NCI-H526 (cell line): ENCODE data around the gene MBNL2.

ENCODE experiments used
- DNase-seq, 2 experiments: peaks; one replicate each; lab custom pipeline; 2025; lab: John Stamatoyannopoulos, UW

The MBNL2 gene

GRCh38 chr13:97253581-97254293 lies 31.6 kb downstream of the MBNL2 start:
- no peak for DNase-seq

- DNase-seq: no peak
These were observed 32.7 kb downstream of the MBNL2 start for GRCh38 chr13:97254816-97255215.

- DNase-seq: no peak
These were observed 33.4 kb downstream of the MBNL2 start for GRCh38 chr13:97255515-97256021.

GRCh38 chr13:97256343-97256783 lies 34.2 kb downstream of the MBNL2 start:
- no peak for DNase-seq

- no peak for DNase-seq
These were observed 35.2 kb downstream of the MBNL2 start for GRCh38 chr13:97257228-97257755.

- no peak for DNase-seq
These were observed 36.0 kb downstream of the MBNL2 start for GRCh38 chr13:97257800-97258799.

- no peak for DNase-seq
These were observed 36.7 kb downstream of the MBNL2 start for GRCh38 chr13:97258801-97259200.

- DNase-seq: no peak
These were observed 37.3 kb downstream of the MBNL2 start for GRCh38 chr13:97259410-97259797.

- DNase-seq: no peak
These were observed 37.9 kb downstream of the MBNL2 start for GRCh38 chr13:97259798-97260714.

- DNase-seq: no peak
These were observed 39.3 kb downstream of the MBNL2 start for GRCh38 chr13:97261254-97262005.

- DNase-seq: no peak
These were observed 39.9 kb downstream of the MBNL2 start for GRCh38 chr13:97262058-97262457.

- no peak for DNase-seq
These were observed 41.0 kb downstream of the MBNL2 start for GRCh38 chr13:97263160-97263559.

GRCh38 chr13:97264663-97265062 lies 42.5 kb downstream of the MBNL2 start:
- no peak for DNase-seq

GRCh38 chr13:97266332-97266731 lies 44.2 kb downstream of the MBNL2 start:
- no peak for DNase-seq

GRCh38 chr13:97266772-97267417 lies 44.8 kb downstream of the MBNL2 start:
- no peak for DNase-seq

GRCh38 chr13:97267418-97268059 lies 45.4 kb downstream of the MBNL2 start:
- DNase-seq: no peak

- no peak for DNase-seq
These were observed 46.6 kb downstream of the MBNL2 start for GRCh38 chr13:97268772-97269171.

- no peak for DNase-seq
These were observed 47.5 kb downstream of the MBNL2 start for GRCh38 chr13:97269603-97270002.

GRCh38 chr13:97272526-97272925 lies 50.4 kb downstream of the MBNL2 start:
- DNase-seq: no peak
